NCI-H69 (cell line): Measurements from ENCODE around the gene FAM24B.
"Not testable (repeated sequence)": the region's sequence is repeated elsewhere in the genome, so short reads cannot be mapped to it uniquely, and the experiment has no call there.

Experiments
- DNase-seq: peaks from one replicate; lab custom pipeline; 2025; lab: John Stamatoyannopoulos, UW

The FAM24B gene

GRCh38 chr10:122858042-122858441, 21.3 kb downstream of the FAM24B start:
- not testable (repeated sequence) for DNase-seq

GRCh38 chr10:122856902-122857301, 22.5 kb downstream of the FAM24B start:
- no peak for DNase-seq

DNA sequence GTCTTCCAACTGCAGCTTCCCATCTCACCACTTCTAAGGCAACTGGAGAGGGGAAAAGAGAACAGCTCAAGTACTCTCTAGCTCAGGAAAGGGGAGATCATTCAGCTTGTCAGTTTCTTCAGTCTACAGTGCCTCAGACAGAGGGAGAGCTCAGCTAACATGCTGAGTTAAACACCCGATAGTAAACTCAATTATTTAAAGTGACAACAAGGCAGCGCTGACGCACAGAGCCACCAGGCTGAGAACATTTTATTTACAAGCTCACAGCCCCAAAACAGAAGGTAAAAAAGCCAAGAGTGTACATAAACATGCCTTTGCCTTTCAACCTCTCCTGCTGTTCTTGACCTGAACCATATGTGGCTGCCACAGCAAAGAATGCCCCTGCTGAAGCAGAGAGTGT, 23.6 kb downstream of the FAM24B start:
- DNase-seq, result no peak

DNA sequence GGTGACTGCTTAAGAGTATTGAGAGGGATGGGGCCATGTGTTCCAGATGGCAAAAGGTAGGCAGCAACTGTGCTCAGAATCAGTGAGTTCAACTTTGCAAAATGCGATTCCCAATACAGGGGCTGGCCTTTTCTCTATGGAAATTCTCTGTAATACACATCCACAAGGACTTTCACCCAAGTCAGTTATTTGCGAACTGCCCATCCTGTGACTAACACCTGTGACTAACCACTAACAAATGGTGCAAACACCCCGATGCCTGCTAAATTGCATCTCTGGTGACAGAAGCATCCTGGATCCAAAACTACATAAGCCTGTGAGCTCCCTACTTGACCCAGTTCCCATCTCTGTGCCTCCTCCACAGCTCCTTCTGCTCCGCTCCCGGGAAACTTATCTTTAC, 24.7 kb downstream of the FAM24B start:
- no peak for DNase-seq

DNA sequence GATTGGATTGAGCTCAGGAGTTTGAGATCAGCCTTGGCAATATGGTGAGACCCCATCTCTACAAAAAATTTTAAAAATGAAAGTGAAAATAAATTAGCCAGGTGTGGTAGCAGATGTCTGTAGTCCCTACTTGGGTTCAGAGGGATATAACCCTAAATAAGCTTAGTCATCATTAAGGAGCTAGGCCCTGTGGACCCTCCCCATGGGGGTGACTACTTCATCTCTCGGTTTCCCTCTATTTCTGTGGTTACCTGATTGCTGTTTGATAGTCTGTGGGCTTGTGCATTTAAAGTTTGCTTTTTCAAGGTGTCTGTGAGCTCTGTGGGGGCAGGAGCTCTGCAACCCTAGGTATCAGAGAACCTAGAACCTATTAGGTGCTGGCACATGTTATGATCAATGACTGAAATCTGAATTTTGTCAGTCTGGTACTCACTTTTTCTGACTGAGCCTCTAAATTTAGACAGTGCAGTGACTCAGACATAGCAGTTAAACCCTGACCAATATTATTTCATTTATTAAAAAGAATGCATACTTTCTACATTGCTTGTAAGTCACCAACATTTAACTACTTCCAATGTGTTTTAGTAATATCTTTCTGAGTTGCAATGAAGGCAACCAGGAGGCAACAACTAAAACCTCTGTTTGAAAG, 25.6 kb downstream of the FAM24B start:
- no peak for DNase-seq

DNA sequence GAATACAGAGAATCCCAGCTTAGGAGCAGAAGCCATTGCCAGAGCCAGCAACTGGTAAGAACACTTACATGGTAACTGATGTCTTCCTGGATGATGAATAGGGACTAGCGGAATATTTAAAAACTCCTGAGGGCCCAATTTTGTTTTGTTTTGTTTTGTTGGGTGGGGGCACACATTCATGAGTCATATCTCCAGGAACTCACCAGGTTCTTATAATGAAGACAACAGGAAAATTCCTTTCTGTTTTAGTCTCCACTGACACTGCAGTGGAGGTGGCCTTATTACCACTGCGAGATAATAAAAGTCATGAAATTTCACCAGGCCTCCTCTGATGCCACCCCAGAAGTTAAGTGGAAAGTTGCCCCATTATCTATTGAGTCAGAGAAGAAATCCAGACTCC, 27.1 kb downstream of the FAM24B start:
- no peak for DNase-seq

GRCh38 chr10:122850705-122851640, 28.4 kb downstream of the FAM24B start:
- DNase-seq, result no peak

GRCh38 chr10:122849900-122850605, 29.3 kb downstream of the FAM24B start:
- DNase-seq, result no peak

- no peak for DNase-seq
Observed at GRCh38 chr10:122849090-122849489, 30.3 kb downstream of the FAM24B start.

DNA sequence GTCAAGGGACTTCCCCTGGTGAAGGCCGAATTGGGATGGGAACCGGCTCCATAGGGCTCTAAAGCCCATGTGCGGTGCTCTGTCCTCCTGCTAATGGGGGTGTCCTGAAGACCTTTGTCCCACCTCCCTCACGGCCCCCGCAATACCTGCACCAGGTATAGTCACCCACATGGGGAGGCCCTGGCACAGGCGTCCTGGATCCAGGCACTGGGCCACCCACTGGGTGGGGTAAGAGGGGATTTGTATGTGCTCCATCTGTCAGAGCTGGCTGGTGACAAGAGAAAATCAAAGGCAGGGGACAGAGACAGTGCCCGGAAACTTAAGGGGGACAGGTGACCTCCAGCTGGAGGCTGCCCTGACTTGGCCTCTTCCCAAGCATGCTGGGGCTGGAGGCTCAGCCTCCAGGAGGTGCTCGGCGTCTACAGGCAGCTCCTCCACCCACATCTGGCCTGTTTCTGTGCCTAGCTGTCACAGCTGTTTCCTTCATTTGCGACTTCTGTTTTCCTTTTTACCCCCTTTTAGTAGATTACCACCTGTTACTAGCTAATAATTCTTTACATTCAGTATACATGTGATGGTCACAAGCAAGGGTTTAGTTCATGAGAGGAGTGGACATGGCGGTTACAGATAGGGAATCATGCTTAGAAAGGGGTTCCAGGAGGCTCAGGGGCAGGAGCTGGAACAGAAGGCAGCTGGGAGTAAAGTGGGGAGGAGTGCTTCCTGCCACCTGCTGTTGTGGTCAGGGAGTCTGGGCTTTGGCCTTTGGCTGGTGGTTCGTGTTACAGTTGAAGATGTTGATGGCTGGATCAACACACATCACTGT, 31.4 kb downstream of the FAM24B start:
- DNase-seq, result no peak

DNA sequence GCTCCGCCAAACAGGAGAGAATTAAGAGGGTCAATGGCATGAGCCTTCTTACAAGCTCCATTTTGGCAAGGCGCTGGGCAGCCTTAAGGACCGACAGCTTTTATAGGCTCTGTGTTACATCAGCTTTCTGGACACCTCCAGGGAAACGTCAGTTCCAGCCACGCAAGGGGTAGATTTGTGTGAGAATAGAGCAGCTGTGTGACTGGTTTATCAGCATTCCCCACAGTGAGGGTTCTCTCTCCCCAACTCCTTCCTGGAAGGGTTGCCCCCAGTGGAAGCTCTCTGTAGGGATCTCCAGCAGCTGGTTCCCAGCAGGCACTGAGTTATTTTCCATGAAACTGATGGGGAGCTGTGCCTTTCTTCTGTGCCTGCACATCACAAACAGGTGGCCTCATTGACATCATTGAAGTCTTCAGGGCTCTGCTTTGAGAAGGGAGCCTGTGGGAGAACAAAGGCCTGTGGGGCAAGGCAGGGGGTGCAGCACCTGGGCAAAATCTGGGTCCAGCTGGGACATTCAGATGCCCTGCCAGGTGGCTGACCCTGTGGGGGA, 33.5 kb downstream of the FAM24B start, which contains the start of gene CUZD1:
CUZD1 (minus strand) TSS at position 75 of the 550 bp plus-strand sequence; CDS start at position 61, 14 bp downstream.
- DNase-seq, result no peak

DNA sequence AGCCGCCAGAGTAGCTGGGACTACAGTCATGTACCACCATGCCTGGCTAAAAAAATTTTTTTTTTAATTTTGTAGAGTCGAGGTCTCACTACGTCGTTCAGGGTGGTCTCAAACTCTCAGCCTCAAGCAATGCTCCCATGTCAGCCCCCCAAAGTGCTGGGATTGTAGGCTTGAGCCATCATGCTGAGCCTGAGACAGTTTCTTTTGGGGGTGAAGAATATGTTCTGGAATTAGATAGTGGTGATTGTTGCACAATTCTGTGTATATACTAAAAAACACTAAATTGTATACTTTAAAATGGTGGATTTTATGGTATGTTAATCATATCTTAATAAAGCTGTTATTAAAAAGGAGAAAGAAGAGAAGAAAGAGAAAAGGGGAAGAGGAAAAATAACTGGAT, 35.2 kb downstream of the FAM24B start:
- no peak for DNase-seq

DNA sequence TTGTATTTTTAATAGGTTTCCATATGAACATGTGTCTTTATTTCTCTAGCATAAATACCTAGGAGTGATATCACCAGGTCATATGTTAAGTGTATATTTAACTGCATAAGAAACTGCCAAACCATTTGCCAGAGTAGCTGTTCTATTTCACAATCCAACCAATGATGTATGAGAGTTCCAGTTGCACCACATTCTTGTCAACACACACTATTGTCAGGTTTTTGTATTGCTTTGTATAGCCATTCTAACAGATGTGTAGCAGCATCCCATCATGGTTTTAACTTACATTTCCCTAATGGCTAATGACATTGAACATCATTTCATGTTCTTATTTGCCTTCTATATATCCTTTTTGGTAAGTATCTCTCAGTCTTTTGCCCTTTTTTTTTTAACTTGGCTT, 37.8 kb downstream of the FAM24B start:
- no peak for DNase-seq

DNA sequence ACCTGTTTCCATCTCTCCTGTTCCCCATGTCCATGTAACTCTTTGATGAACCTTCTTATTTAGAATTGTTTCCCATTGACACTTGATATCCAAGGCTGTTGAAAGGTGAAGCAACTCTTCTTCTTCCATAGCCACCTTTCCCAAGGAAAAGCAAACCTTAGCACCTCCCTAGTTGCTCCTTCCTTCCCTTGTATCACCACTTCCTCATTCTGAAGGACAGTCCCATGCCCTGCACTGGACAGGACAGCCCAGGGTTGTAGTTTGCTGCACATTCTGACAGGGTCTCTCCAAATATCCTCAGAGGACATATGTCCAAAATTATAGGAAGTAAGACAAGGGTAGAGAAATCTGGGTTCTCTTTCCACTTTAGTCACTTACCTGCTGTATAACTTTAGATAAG, 39.9 kb downstream of the FAM24B start:
- no peak for DNase-seq

DNA sequence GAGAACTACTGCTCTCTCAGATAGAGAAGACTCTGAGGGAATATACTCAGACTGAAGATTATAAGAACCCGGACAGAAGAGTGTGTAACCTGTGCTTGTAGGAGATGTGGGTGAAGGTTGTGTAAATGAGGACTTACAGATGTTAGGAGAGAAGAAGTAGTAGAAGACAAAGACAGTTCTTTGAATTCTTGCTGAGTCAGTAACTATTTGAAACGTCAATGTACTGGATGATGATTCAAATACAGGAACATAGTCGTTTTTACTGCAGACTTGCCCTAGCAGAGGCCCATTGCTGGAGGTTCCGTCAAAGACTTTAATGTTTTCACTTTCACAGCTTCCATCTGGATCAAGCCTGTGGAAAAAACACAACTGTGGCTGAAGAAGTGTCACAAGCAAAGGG, 40.5 kb downstream of the FAM24B start:
- DNase-seq, result no peak

DNA sequence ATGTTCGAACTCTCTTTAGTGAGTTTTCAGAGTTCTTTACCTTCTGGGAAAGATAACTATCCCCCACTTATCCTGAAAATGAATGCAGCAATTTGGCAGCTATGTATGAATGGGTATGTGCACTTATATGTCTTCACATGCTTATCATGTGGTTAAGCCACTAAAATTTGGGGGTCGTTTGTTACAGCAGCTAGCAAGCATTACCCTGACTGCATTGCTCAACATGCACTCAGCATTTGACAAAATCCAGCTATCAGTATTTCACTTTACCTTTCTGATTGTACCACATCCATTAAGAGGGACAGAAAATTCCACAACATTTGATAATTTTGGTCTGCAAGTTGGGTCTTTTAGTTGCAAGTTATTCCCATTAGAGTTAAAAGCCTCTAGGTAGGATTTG, 43.5 kb downstream of the FAM24B start:
- no peak for DNase-seq

- no peak for DNase-seq
Observed at GRCh38 chr10:122830965-122831353, 48.4 kb downstream of the FAM24B start.

DNA sequence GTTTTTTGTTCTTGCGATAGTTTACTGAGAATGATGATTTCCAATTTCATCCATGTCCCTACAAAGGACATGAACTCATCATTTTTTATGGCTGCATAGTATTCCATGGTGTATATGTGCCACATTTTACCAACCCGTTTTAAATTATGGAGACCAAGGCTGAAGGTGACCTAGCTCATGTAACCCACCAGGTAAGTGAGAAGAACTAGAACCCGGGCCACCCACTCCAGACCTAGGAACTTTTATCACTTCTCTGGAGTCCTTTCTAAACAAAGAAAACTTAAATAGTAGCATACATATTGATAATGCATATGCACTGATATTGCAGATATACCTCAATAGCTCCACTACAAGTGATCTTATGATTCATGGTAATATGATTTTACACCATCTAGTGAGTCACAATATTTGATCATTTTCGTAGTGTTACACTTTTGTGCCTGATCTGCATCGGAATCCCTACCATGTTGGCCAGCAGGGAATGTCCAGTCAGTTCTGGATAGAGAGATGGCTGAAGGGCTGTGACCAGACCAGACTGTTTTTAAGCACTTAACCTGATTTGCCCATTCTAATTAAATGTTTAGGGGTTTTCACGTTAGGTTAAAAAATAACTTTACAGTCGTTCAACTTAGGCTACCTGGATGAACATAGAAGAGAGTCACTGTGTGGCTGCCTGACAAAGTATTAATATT, 49.0 kb downstream of the FAM24B start:
- no peak for DNase-seq

- no peak for DNase-seq
Observed at GRCh38 chr10:122829454-122829853, 49.9 kb downstream of the FAM24B start.

GRCh38 chr10:122828716-122829255, 50.6 kb downstream of the FAM24B start:
- no peak for DNase-seq

DNA sequence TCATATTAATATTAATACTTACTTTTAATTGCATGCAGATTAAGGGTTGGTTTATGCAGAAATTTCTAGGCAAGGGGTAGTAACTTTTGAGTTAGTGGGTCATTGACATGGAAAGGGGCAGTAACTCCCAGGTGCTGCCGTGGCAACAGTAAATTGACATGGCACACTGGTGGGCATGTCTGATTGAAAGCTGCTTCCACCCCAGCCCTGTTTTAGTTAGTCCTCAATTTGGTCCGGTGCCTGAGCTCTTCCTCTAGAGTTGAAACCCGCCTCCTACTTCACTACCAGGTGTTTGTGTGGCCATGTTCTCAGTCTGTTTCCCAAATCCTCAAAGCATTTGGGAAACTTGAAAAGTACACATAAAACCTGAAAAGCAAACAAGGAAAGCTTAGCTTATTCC, 52.1 kb downstream of the FAM24B start:
- DNase-seq, result no peak
